Stimulated activated naive CD4-positive, alpha-beta T cell (primary cell): ENCODE data around the gene EARS2.
"Not testable (repeated sequence)": the region's sequence is repeated elsewhere in the genome, so short reads cannot be mapped to it uniquely, and the experiment has no call there.

Experiments
- DNase-seq, 6 experiments: peaks; one replicate each; lab custom pipeline; 2025; lab: John Stamatoyannopoulos, UW

EARS2 gene

GRCh38 chr16:23567602-23568001 lies 10.5 kb upstream of the EARS2 start:
- no peak for DNase-seq

GRCh38 chr16:23566724-23567123 lies 9.6 kb upstream of the EARS2 start:
- DNase-seq: no peak

DNA sequence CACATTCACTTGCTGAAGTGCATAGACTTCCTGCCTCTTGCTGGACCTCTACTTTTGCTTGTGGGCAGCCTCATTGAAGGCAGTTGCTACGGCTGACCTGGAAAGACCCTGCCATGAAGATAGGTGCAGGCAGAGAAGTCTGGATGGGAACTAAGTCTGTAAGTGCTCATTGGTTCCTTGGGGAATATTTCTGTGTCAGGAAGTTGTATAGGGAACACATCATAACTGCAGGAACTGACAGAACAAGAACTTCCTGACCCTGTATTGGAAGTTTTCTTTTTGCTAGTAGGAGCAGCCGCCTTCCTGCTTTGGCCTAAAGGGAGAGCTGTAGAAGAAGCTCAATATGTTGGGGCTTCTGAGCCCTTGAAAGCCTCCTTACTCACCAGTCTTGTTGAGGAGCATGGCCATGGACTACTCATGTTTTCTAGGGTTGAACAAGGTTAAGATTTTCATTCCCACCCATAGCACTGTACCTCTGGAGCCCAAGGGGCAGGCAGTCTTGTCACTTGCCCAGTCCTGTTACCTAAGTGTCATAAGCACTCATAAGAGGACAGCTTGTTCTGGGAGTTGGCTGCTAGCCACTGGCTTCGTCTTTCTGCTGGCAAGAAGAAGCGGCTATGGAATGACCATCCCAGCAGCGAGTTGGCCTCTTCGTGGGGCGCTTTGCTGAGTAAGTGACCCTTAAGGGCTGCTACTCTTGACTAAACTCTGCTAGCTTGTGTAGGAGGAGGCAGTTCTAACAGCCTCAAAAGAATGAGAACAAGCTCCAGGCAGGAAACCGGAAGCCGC lies 7.6 kb upstream of the EARS2 start:
- no peak for DNase-seq

- no peak for DNase-seq
These were observed 6.0 kb upstream of the EARS2 start for GRCh38 chr16:23563186-23563585.

DNA sequence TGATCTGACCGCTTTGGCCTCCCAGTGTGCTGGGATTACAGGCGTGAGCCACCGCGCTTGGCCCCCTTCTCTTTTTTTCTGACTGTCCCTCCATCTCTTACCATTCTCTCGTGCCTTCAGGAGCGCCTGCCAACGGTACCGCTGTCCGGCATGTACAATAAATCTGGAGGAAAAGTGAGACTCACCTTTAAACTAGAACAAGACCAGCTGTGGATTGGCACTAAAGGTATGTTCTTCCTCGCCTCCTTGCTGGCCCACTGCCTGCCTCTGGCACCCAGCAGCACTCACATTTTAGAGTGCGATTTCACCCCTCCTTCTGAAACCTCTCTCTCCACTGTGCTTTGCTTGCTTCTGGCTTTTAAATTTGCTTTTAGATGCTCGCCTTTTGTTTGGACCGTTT lies 5.4 kb upstream of the EARS2 start:
- no peak for DNase-seq

DNA sequence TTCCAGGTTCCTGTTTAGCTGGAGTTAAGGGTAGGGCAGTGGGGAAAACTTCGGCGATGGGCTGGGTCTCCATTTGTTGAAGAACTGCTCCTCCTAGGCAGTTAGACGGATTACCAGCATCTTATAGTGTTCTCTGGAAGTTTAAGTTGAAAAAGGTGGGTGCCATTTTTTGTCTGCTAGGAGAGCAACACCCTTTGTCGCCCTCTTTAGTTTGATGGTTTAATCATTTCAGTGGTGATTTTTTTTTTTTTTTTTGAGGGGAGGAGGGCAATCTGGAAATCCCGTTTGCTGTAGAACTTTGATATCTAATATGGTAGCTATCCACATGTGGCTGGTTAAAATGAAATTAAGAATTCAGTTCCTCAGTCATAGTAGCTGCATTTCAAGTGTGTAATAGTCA lies 4.4 kb upstream of the EARS2 start:
- no peak for DNase-seq

GRCh38 chr16:23557779-23558702 lies 891 bp upstream of the EARS2 start:
- DNase-seq: peak in 2 of 6 experiments; percentile 3 to 33

DNA sequence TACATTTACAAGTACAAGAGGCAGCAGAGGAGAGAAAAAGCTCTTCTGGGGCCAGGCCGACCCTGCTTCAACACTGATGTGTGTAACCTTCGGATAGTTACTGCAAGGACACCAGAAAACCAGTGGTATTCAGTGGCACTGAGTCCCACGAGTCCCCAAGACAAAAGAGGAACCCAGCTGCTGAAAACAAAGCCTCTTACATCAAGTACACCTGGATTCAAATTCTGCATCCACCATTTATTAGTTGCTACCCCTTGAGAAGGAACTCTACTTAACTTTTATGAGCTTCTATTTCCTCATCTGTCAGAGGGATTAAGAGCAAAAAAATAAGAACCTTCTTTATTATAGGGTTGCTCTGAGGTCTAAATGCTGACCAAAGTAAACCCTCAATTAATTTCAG lies 2.6 kb downstream of the EARS2 start:
- DNase-seq: no peak

GRCh38 chr16:23552161-23552560 lies 5.0 kb downstream of the EARS2 start:
- no peak for DNase-seq

DNA sequence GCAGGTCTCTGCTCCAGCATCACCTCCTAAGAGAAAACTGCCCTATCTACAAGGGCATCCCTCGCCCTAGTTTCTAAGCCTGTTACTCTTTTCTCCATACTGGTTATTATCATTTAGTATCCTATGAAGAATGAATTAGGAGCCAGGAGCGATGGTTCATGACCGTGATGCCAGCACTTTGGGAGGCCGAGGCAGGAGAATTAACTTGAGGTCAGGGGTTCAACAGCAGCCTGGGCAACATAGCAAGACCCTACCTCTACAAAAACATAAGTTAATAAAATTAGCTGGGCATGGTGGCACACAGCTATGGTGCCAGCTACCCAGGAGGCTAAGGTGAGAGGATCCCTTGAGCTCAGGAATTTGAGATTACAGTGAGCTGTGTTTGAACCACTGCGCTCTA lies 7.2 kb downstream of the EARS2 start:
- no peak for DNase-seq

- DNase-seq: no peak
These were observed 12.7 kb downstream of the EARS2 start for GRCh38 chr16:23544436-23544835.

DNA sequence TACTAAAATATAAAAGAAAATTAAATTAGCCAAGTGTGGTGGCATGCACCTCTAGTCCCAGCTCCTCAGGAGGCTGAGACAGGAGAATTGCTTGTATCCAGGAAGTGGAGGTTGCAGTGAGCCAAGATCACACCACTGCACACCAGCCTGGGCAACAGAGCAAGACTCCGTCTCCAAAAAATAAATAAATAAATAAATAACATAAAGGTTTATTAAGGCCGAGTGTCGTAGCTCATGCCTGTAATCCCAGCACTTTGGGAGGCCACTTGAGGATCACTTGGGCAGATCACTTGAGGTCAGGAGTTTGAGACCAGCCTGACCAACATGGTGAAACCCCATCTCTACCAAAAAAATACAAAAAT lies 16.4 kb downstream of the EARS2 start:
- not testable (repeated sequence) for DNase-seq

- DNase-seq: no peak
These were observed 16.9 kb downstream of the EARS2 start for GRCh38 chr16:23539984-23540816.

GRCh38 chr16:23538919-23539278 lies 18.3 kb downstream of the EARS2 start:
- no peak for DNase-seq

DNA sequence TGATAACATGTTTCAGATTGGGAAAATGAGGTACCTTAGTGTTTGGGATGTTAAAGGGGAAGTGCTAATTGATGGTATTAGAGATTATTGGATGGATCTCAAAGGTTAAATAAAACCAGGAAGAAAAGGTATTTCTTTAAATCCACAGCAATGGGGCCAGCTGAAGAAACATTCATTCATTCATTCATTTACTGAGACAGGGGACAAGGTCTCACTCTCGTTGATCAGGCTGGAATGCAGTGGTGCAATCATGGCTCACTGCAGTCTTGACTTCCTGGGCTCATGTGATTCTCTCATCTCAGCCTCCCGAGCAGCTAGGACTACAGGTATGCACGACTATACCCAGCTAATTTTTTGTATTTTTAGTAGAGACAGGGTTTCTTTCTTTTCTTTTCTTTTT lies 19.8 kb downstream of the EARS2 start:
- no peak for DNase-seq

- no peak for DNase-seq
These were observed 21.2 kb downstream of the EARS2 start for GRCh38 chr16:23535901-23536300.

DNA sequence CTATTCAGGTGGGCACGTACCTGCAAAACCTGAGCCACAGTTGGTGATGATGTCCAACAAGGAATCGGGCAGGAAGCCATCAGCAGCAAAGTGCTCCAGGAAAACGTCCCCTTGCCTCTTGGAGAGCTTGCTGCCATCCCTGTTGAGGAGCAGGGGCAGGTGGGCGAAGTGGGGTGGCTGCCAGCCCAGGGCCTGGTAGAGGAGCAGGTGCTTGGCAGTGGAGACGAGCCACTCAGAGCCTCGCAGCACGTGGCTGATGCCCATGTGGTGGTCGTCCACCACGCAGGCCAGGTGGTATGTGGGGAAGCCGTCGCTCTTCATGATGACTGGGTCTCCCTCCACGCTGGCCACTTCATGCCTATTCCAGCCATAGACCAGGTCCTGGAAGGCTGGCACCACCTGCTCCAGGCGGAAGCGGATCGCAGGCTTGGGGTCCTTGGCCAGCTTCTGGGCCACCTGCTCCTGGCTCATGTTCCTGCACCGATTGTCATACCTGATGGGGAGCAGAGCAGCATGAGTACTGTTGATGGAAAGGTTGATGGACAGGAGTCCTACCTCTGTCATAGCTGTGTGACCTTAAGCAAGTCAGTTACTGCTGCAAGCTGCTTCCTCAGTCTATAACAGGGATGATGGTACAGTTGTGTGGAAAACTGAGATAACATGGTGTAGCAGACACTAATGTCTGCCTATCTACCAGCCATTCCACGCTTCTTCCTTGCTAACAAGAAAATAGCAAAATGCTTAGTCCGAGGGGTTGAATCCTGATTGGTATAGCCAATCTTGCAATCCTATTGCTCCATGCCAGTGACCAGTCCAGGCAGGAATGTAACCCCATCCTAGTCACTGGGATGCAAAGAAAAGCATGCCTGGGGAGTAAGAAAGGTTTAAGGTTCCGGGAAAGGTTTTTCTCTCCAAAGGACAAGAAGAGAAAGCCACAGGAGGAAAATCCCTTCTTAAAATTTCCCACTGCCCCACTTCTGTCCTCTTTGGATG lies 22.0 kb downstream of the EARS2 start:
- DNase-seq: no peak

GRCh38 chr16:23532448-23532847 lies 24.7 kb downstream of the EARS2 start:
- no peak for DNase-seq

DNA sequence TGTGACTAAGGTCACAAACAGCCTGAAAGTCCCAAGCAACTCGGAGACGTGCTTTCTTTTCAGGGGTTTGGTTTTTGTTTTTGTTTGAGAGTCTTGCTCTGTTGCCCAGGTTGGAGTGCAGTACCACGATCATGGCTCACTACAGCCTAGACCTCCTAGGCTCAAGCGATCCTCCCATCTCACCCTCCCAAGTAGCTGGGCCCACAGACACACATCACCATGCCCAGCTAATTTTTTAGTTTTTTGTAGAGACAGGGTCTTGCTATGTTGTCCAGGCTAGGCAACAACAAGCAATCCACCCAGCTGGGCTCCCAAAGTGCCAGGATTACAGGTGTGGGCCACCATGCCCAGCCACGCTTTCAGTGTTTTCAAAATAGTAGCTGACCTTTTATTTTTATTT lies 27.1 kb downstream of the EARS2 start:
- DNase-seq: no peak

DNA sequence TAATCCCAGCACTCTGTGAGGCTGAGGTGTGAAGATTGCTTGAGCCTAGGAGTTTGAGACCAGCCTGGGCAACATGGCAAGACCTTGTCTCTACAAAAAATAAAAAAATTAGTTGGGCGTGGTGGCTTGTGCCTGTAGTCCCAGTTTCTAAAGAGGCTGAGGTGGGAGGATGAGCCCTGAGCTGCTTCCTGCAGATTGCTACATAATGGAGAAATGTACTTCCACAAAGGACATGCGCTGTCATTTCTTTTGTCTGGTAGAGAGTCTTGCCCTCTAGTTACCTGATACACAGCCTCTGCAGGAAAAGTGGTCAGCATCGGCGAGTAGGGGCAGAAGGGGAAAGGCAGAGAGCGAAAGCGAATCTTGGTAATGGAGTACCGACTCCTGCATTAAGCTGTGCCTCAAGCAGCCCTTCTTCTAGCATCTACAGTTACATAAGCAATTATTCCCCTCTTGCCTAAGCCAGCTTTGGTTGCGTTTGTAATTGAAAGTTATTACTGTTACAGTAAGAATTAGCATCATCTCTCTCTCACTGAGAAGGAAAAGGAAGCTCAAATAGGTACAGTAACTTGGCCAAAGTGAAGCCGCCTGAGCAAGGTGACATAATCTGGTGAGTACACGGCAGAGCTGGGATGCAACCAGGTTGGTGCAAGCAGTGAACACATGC lies 28.4 kb downstream of the EARS2 start:
- DNase-seq: no peak
